Activated CD4-positive, alpha-beta T cell treated with anti-CD3 and anti-CD28 coated beads, Interleukin-10, Interleukin-2, amounts not matched to agents 100 ng/mL and 50 ng/mL, durations not matched to agents 16 hours and 8 hours (primary cell): ENCODE data around the gene SAPCD1.

Experiments used
- DNase-seq: peaks from one replicate; pipeline ENCODE4 v3.0.0-alpha.2; 2020

SAPCD1 gene

DNA sequence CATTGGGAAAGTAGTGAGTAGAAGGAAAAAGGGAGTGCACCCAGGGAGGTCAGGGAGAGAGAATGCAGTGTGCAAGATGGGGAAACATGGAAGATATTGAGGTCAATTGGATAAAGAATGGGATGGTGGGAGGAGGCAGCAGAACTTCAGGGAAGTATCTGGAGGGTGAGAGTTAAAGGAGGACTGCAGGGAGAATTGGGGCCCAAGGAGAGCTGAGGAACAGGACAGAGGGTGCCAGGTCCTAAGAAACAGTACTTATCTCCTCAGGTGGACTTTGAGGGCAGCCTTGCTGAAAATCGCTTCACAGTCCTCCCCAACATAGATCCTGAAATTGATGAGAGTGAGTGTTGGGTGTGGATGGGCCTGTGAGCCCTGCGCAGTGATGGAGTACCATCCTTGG lies 4.2 kb upstream of the SAPCD1 start:
- DNase-seq: no peak

DNA sequence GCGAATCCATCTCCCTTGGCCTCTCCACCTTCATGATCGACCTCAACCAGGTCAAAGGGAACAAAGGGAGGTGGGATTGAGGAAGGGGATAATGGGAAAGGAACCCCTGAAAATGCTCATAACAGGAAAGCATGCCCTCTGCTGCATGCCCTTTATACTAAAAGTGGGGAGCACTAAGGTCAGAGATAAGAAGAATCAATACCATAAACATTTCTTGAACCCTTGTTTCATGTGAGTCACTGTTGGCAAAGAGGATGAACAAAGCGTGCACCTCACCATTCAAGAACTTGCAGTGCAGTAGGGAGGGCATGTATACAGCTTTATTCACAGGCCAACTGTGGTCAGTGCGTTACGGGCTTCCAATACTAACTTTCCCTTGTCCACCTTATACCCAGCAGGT lies 1.7 kb upstream of the SAPCD1 start:
- DNase-seq: no peak

DNA sequence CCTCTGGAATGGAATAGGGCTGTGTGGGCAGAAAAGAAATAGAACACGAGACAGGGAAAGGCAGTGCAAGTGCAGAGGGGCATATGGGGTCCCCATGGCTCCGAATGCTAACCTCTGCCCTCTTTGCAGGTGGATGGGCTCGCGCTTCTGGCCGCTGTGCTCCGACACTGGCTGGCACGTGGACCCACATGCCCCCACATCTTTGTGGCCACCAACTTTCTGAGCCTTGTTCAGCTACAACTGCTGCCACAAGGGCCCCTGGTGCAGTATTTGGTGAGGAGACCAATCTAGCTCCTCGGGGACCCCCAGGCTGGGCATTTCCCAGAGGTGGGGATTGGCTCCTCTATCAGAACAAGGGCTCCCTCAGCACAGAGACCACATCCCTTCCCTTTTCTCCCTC lies 1.1 kb upstream of the SAPCD1 start:
- no peak for DNase-seq

DNA sequence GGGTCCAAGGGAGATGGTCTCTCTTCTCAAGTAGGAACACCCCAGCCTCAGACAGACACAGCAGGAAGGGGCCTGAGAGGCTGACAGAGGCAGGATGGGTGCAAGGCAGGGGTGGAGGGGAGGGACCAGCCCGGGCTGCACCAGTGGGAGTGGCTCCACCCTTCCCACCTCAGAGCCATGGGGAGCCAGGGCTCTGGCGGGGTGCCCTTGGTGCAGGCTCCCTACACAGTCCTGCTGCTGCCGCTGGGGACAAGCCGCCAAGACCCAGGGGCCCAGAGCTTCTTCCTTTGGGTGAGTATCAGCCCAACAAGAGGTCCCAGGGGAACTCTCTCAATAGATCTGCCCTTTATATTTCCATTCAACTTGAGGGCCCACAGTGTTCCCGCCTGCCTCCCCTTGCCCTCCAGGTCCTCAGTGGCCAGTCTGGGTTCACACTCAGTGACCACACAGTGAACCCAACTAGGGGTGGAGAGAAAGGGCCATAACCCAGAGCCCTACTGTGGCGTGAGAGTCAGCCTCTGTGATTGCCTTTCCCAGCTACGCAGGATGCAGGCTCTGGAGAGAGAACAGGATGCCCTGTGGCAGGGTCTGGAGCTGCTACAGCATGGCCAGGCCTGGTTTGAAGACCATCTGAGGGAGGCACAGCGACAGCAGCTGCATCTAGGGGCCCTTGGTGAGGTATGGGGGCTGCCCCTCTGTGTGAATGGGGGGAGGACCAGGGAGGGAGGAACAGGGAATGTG lies 592 bp downstream of the SAPCD1 start:
- DNase-seq: no peak

DNA sequence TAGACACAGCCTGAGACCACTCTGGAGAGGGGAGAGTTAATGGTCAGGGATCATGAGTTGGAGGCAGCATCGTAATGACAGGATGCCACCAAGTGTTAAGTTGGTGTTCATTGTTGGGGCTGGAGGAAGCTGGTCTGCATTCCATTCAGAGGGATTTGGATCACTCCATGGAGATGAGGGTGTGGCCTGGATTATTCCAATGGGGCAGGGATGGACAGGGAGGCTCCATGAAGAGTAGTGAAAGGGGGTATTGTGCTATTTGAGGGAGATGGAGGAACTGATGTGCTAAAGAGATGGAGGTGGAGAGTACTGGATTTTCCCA lies 1.1 kb downstream of the SAPCD1 start:
- no peak for DNase-seq

DNA sequence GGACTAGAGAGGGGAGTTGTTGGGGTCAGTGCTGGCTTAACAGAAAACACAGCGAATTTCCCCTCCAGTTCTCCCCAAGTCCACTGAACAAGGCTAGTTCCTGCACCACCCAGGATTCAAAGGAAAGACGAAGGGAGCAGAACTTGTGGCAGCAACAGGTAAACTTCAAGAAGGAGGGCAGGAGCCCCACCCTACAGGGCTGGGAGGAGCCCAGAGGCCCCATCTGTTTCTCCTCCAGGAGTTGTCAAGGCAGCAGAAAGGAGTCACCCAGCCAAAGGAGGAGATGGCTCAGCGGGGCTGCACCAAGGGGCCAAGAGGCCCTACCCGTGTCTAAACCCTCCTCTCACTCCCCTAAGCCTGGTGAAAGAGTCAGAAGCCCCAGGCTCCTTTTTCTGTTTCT lies 1.7 kb downstream of the SAPCD1 start:
- no peak for DNase-seq

DNA sequence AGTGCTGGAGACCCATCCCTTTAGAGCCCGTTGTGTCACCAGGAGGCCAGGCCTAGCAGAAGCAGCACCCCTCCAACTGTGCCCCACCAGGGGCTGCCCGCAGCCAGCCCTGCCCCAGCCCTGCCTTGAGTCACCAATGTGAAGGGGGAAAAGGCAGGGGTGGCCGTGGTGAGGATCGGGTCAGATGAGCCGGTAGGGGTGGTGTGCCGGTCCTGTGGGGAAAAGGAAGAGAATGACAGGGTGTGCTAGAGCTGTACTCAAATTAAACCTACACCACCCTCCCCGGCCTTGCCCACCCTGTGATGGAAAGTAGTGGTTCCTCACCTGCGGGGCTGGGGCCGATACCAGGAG lies 3.1 kb downstream of the SAPCD1 start:
- DNase-seq: no peak

DNA sequence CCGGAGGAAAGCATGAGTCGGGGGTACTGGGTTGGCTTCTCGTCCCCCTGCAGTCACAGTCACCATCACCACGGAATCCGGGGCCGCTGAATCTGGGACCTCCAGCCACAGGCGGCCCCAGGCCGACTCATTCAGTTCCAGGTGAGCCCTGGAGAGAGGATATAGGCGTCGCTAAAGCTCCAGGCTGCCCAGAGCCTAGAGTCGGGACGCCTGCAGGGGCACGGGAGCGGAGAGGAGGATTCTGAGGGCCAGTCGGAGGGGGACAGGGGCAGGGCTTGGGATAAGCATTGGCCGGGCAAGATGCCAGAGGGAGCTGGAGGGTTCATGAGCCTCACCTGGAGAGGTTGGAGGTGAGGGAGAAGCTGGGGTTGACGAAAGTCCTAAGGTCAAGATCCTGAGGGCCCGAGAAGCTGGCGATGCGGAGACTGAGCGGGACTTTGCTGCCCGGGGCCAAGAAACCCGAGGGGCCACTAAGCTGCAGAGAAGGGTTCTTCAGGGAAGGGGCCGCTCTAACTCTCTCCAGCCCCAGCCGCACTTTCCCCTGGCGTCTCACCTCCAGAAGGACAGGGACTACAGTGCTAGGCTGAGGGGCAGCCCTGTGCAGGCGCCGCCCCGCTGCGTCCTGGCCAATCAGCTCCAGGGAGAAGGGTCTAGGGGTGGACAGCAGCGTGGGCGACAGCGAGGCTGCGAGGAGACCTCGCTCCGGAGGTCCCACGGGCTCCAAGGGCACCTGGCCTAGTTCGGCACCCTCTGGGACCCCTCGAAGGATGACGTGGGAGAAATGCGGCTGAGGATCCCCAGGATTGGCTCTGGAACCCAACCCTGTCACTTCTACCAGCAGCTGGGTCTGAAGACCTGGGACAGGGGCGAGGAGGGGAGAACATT lies 3.7 kb downstream of the SAPCD1 start:
- no peak for DNase-seq

DNA sequence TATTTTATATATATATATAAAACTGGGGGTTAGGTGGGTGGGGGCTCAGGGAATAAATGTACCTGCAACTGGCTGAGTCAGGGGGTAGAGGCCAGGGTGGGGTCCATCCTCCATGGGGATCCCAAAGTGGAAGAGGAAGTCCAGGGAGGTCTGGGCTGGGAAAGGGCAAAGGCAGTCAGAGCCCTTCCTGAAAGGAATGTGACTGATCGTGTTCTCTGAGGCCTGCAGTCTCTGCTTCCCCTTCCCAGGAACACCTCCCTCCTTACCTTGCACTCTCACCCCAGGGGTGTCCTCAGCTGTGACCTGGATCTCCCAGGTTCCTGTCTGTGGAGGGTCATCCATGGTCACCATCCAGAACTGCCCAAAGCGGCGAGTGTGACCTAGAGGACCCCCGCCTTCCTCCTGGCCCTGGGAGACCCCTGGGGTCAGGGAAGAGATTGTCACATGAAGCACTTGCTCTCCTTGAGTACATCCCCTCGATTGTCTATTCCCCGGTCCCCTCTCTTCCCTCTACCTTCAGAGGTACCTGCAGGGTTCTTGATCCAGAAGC lies 4.7 kb downstream of the SAPCD1 start:
- DNase-seq: no peak

DNA sequence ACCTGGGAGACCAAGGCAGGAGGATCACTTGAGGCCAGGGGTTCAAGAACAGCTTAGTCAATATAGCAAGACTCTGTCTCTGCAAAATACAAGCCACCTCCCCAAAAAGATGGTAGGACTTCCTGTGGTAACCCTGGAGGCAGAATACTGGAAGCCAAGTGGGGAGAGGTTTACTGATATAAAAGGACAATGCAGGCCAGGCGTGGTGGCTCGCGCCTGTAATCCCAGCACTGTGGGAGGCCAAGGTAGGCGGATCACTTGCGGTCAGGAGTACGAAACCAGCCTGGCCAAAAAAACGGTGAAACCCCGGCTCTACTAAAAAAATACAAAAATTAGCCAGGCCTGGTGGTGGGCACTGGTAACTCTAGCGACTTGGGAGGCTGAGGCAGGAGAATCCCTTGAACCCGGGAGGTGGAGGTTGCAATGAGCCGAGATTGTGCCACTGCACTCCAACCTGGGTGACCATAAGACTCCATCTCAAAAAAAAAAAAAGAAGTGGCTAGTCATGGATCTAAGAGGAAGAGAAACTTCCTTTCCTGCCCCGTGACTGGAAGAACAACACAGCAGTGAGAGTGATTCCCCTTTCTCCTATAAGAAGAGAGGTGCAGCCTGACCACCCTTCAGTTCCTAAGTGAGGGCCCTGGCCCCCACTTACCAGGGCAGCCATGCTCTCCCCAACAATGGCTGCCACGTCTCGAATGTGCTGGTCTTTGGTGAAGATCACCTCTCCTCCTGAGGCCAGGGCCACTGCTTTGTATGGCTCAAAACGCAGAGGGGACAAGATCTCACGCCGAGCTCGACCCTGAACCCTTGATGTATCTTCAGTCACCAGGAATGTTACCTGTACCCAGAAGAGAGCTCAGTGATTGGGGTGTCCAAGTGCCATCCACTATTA lies 6.2 kb downstream of the SAPCD1 start:
- no peak for DNase-seq

DNA sequence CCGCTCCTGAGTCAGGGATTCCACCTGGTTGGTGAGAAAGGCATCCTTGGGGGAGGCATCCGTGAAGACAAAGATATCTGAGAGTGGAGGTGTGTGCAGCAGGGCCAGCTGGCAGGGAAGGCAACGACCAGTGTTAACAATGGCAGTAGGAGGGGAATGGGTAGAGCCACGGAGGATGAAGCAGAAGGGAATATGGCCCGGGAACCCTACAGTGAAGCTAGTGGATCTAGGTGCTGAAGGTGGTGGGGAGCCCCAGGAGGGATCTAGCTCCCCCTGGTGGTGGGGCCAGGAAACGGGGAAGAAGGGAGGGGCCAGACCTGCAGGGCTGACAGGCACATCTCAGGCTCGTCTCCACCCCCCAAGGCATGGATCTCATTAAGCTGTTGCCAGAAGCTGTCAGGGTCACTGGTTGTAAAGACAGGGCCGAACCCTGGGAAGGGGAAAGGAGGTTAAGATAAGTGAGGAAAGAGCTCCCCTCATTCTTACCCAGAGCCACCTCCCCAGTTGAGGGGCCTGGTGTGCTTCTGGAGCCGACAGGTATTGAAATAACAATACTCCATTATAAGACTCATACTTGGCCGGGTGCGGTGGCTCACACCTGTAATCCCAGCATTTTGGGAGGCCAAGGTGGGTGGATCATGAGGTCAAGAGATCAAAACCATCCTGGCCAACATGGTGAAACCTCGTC lies 7.4 kb downstream of the SAPCD1 start:
- peak; percentile 90 for DNase-seq

DNA sequence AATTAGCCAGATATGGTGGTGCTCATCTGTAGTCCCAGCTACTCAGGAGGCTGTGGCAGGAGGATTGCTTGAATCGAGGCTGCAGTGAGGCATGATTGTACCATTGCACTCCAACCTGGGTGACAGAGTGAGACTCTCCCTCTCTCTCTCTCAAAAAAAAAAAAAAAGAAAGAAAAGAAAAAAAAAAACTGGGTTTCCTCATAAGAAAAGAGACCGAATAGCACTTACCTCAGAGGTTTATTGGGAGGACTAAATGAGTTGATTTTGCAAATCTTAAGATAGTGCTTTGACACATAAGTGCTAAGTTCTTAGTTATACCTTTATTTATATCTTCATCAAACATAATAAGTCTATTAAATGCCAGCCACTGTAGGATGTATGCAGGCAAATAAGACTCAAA lies 8.4 kb downstream of the SAPCD1 start:
- DNase-seq: no peak

DNA sequence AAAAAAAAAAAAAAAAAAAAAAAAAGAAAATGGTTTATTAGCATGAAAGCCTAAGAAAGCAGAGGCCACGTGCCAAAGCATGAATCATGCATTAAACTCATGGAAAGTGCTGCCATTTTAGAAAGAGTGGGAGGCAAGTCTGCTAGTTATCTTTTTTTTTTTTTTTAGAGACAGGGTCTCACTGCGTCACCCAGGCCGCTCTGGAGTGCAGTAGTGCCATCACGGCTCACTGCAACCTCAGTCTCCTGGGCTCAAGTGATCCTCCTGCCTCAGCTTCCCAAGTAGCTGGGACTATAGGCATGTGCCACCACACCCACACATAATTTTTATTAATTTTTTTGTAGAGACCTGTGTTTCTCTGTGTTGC lies 9.5 kb downstream of the SAPCD1 start:
- no peak for DNase-seq

DNA sequence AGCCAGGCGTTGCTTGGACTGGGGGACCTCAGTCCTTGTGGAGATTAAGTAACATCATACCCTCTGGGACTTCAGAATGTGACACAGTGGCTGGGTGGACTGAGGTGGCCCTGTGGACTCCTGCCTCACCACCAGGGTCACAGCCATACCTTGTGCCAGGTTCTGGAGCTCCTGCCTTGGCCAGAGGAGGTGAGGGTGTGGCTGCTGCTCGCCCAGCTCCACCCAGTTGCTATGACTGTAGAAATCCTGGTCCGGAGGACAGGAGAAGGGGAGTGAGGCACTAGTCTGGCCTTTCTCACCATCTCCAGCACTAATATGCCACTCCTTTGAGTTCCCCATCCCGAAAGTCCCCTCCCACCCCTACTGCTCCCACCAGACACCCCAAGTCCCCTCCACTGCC lies 12.7 kb downstream of the SAPCD1 start:
- no peak for DNase-seq

DNA sequence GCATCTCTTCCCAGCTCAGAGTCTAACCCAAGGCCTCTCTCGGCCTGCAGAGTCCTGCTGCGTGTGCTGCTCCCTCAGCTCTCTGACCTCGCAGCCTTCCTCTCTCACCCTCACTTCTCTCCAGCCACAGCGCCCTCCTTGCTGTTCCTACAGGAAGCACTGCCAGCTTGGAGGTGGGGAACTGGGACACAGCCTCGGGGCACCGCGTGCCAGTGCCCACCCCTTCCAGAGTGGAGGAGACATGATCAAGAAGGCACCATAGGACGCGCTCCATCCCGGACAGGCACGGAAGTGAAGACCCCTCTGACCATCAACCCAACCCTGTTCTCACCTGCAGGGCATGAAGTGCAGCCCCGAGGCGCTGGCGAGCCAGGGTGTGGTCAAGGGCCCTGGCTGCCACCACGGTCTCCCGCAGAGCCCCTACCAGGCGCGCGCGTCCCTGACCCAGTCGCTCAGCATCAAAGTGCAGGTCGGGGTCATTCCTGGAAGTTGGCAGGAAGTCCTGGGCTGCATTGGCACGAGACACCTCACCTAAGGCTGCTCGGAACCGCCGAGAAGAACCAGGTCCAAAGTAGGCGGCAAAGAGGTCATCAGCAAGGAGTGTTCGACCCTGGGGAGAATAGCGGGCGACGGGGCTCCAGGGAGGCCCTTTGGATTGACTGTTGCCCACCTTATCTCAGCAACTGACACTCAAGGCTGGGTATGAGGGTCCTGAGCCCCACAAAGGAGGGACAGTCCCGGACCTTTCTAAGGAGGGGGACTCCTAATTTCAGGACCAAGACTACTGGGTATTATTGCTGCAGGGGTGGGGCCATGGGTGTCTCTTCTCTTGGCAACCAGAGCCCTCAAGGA lies 13.4 kb downstream of the SAPCD1 start:
- DNase-seq: no peak

DNA sequence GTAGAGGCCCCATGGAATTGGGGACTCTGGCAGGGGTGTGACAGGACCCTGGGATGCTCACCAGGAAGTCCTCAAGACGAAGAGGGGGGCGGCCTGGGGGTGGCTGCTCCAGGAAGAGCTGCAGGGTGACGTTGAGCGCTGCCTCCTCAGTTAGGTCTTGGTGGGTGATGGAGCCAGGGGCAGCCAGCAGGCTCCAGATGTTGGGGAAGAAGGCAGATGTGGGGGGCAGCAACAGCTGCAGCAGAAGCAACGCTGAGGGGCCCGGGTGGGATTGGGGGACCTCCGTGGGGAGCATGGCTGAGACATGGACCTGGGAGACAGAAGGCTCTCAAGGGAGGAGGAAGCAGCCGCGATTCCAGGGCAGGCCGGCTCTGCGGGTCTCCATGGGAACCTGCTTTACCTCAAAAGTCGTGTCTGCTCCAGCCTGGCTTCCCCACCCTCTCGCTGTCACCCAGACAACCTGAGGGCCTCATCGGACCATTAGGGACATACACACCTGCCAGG lies 14.1 kb downstream of the SAPCD1 start:
- DNase-seq: no peak

DNA sequence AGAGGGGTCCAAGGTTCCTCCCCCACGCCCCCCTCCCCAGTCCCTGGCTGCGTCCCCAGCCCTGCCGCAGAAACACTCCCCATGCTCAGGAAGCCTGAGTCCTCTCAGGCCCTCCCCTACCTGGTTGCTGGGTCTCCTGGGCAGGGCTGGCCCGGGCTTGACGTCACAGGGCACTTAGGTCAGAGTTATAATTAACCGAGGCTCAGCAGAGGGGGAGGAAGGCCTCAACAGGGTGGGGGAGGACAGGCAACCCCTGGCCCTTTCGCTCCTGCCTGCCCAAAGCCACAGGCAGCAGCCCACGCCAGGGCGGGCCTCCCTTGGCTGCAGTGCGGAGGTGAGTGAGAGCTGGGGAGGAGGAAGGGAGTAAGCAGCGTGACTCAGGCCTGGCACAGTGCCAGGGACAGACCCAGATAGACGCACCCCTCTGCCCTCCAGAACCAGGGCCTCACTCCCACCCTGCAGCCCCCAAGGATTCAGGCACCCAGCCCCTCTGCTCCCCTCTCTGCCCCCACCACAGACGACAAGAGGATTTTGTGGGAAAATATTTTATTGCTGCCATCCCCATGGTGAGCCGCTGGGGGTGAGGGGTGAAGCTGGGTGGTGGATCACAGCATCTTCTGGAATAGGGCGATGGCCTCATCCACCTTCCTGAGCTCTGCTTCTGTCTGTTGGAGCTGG lies 14.7 kb downstream of the SAPCD1 start, which contains the start of gene VWA7:
Gene VWA7 (minus strand): TSS at position 340 of the 678 bp plus-strand sequence. CDS start 549 bp downstream, outside the sequence.
- DNase-seq: peak; percentile 83

DNA sequence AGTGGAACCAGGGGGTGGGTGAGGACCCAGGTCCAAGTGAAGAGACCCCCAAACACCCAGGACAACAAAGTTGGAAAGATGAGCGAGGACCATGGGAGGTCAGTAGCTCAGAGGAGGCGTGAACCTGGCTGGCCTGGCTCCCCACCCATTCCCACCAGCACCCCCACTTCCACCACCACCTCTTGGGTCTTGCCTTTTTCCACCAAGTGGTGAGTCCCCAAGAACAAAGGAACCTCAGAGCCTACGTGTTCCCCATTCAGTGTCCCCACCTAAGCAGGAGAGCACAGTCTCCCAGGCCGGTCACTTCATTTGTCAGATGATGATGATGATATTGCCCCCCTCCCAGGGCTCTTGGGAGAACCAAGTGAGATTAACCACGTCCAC lies 15.2 kb downstream of the SAPCD1 start:
- DNase-seq: no peak

DNA sequence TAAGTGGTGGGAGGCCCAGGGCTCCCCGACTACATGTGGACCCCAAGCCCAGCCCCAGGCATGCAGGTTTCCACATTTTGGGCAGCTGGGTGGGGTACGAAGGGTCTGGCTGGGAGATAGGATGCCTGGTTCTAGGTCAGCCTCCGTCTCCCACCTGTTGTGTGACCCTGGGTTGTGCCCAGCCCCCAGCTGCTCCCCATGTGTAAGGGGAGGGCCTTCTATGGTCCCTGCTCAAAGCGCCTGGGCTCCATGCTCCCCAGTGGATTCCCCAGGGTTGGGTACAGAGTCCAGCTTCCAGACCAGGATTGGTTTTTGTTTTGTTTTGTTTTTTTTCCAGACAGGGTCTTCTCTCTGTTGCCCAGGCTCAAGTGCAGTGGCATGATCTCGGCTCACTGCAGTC lies 15.7 kb downstream of the SAPCD1 start:
- no peak for DNase-seq

DNA sequence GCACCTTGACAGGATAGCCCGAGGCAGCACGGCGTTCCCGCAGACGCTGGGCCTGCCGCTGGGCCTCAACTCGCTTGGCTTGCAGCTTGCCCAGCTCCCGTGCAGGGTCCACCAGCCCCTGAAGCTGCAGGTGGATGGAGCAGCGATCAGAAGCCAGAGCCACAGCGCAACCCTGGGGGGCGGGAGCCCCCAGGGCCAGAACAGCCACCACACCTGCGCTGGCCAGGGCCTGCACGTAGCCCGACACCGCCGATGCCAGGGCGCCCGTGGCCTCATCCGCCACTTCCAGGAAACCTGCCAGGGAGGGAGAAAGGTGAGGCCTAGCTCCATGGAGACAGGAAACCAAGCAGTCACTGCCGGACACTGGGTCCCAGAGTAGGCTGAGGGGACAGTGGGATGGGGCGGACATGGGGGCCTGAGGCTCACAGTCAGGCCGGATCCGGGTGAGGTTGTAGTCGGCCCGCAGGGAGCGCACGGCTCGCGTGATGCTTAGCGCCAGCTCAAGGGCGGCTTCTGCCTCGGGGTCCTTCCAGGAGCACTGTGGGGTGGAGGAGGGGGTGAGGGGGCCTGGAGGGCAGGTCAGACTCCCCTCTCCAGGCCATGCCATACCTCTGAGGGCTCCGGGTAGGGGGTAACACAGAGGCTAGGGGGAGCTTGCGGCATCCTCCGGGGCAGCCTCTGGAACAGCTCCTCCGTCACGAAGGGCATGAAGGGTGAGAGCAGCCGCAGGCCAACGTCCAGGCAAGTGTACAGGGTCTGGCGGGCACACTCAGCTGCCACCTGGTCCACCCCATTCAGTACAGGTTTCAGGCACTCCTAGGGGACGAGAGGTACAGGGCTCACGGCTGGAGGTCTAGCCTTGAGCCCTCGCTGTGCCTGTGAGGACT lies 16.8 kb downstream of the SAPCD1 start:
- DNase-seq: no peak
